NOMO-1 treated with DMSO at 0.1 percent for 48 hours (cell line): ENCODE results near the gene DDAH1.
"Not testable (repeated sequence)": the region's sequence is repeated elsewhere in the genome, so short reads cannot be mapped to it uniquely, and the experiment has no call there.

Experiments
- DNase-seq: peaks from one replicate; lab custom pipeline; 2025; ENCODE audit not compliant: unreplicated experiment; lab: John Stamatoyannopoulos, UW

Gene DDAH1

GRCh38 chr1:85471558-85471957, 6.6 kb upstream of the DDAH1 start:
- no peak for DNase-seq

GRCh38 chr1:85470130-85470529, 5.2 kb upstream of the DDAH1 start:
- not testable (repeated sequence) for DNase-seq

GRCh38 chr1:85467929-85468540, 3.1 kb upstream of the DDAH1 start:
- no peak for DNase-seq

- no peak for DNase-seq
Measured at GRCh38 chr1:85467036-85467435, 2.1 kb upstream of the DDAH1 start.

- no peak for DNase-seq
Measured at GRCh38 chr1:85465786-85466134, 801 bp upstream of the DDAH1 start.

GRCh38 chr1:85464497-85465098, 361 bp downstream of the DDAH1 start:
- peak; percentile 40 for DNase-seq

GRCh38 chr1:85463731-85464496, 1.0 kb downstream of the DDAH1 start:
- no peak for DNase-seq

GRCh38 chr1:85462931-85463649, 1.9 kb downstream of the DDAH1 start:
- no peak for DNase-seq

- no peak for DNase-seq
Measured at GRCh38 chr1:85461216-85461918, 3.6 kb downstream of the DDAH1 start.

GRCh38 chr1:85460555-85461088, 4.3 kb downstream of the DDAH1 start:
- DNase-seq, result no peak

- no peak for DNase-seq
Measured at GRCh38 chr1:85459290-85459689, 5.7 kb downstream of the DDAH1 start.

- DNase-seq, result no peak
Measured at GRCh38 chr1:85454214-85454613, 10.7 kb downstream of the DDAH1 start.

GRCh38 chr1:85453640-85454194, 11.2 kb downstream of the DDAH1 start:
- DNase-seq, result no peak

GRCh38 chr1:85452948-85453347, 12.0 kb downstream of the DDAH1 start:
- no peak for DNase-seq

GRCh38 chr1:85451236-85451830, 13.6 kb downstream of the DDAH1 start:
- DNase-seq, result no peak

- DNase-seq, result no peak
Measured at GRCh38 chr1:85450832-85451231, 14.1 kb downstream of the DDAH1 start.

GRCh38 chr1:85449356-85449755, 15.6 kb downstream of the DDAH1 start:
- no peak for DNase-seq

- no peak for DNase-seq
Measured at GRCh38 chr1:85448358-85448757, 16.6 kb downstream of the DDAH1 start.

- DNase-seq, result no peak
Measured at GRCh38 chr1:85447006-85447943, 17.7 kb downstream of the DDAH1 start.
